Mesodermal cell (in vitro differentiated cells): ENCODE measurements around the gene RBM20.
"Not testable (repeated sequence)": the region's sequence is repeated elsewhere in the genome, so short reads cannot be mapped to it uniquely, and the experiment has no call there.

Source experiments
- H3K27ac ChIP-seq: 2 replicates; pipeline ENCODE4 v1.7.0; 2013; ENCODE audit warnings: mild to moderate bottlenecking, low read depth, low read length, moderate library complexity; ENCODE audit not compliant: severe bottlenecking
- H3K36me3 ChIP-seq: 2 replicates; pipeline ENCODE4 v1.7.1; 2013; ENCODE audit warnings: mild to moderate bottlenecking, low read length, moderate library complexity; ENCODE audit not compliant: control insufficient read depth, insufficient read depth
- H3K4me1 ChIP-seq: one replicate; pipeline ENCODE4 v1.7.1; 2013; ENCODE audit warnings: mild to moderate bottlenecking, low read length; ENCODE audit not compliant: insufficient read depth, control insufficient read depth, poor library complexity, severe bottlenecking
- H3K4me3 ChIP-seq: 2 replicates; pipeline ENCODE4 v1.7.0; 2013; ENCODE audit warnings: low read length, control low read depth, mild to moderate bottlenecking; ENCODE audit not compliant: insufficient read depth, poor library complexity, severe bottlenecking; ENCODE audit errors: extremely low read depth
- H3K9me3 ChIP-seq: 2 replicates; pipeline ENCODE4 v1.7.1; 2013; ENCODE audit warnings: mild to moderate bottlenecking, low read length, moderate library complexity; ENCODE audit not compliant: control insufficient read depth
- WGBS, 2 experiments: methylation state at CpG; one replicate each; pipeline ENCODE4 v1.1.5; 2013; ENCODE audit warnings: missing lambda C conversion rate in 2 of 2; ENCODE audit not compliant: insufficient coverage in 2 of 2; 5-methylcytosine and 5-hydroxymethylcytosine counted together

Gene RBM20

DNA sequence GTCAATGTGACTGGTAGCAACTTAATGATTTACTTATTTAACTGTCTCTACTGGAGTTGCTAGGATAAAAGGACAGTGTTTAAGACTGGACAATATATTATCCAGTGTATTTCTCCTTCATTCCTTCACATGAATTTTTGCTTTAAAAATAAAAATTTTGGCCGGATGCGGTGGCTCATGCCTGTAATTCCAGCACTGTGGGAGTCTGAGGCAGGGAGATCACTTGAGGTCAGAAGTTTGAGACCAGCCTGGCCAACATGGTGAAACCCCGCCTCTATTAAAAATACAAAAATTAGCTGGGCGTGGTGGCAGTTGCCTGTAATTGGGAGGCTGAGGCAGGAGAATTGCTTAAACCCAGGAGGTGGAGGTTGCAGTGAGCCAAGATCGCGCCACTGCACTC, 5.1 kb upstream of the RBM20 start:
- peaks cover 27% of the 10 kb centered on the region for H3K4me1 ChIP-seq
- not testable (repeated sequence) for H3K36me3 ChIP-seq, H3K9me3 ChIP-seq, H3K4me3 ChIP-seq, H3K27ac ChIP-seq
- WGBS, 2 experiments: 100% methylated on average over 2 to 3 of the region's 6 CpGs

DNA sequence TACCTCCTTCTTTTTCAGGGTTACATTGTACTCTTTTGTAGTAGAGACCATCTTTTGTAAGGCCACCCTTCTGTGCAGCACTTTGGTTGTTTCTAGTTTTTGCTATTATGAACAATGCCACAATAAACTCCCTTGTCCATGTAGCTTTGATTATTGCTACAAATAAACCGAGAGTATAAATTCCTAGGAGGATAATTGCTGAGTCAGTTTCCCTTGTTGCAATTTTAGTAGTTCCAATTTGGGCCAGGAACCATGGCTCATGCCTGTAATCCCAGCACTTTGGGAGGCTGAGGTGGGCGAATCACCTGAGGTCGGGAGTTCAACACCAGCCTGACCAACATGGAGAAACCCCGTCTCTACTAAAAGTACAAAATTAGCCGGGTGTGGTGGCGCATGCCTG, 4.3 kb upstream of the RBM20 start:
- 80% methylated on average over 1 of the region's 6 CpGs; no CpG with 5 or more reads in 1 of the 2 experiments for WGBS, 2 experiments
- H3K4me3 ChIP-seq: not testable (repeated sequence)

DNA sequence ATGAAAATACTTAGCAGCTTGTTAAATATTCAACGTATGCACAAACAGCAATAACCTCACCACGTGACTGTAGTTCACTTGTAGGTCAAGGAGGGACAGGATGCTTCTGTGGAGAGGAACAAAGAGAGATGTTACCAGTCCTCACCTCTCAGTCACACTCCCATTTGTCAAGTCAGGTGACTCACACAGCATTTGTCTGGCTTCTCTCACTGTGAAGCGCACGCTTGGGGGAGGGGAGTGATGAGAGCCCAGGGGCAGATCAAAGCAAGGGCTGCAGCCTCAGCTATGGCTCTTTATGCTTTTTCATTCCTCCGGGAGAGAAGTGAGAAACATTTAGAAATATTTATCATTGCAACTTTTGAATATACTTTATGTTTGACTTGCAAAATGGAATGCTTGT, 2.9 kb upstream of the RBM20 start:
- Histone ChIP-seq H3K36me3 (no peaks in the 10 kb centered on the region), H3K9me3 (no peaks in the 10 kb centered on the region), H3K4me3 (no peak overlapping the region), H3K27ac (no peak overlapping the region), H3K4me1 (peaks cover 32% of the 10 kb centered on the region)
- WGBS, 2 experiments: no CpG with 5 or more reads among the region's 5 CpGs

More for the DNA sequence above, 4.3 kb upstream of the RBM20 start:
- H3K9me3 ChIP-seq, H3K27ac ChIP-seq, H3K36me3 ChIP-seq: not testable (repeated sequence)
- peaks cover 27% of the 10 kb centered on the region for H3K4me1 ChIP-seq

DNA sequence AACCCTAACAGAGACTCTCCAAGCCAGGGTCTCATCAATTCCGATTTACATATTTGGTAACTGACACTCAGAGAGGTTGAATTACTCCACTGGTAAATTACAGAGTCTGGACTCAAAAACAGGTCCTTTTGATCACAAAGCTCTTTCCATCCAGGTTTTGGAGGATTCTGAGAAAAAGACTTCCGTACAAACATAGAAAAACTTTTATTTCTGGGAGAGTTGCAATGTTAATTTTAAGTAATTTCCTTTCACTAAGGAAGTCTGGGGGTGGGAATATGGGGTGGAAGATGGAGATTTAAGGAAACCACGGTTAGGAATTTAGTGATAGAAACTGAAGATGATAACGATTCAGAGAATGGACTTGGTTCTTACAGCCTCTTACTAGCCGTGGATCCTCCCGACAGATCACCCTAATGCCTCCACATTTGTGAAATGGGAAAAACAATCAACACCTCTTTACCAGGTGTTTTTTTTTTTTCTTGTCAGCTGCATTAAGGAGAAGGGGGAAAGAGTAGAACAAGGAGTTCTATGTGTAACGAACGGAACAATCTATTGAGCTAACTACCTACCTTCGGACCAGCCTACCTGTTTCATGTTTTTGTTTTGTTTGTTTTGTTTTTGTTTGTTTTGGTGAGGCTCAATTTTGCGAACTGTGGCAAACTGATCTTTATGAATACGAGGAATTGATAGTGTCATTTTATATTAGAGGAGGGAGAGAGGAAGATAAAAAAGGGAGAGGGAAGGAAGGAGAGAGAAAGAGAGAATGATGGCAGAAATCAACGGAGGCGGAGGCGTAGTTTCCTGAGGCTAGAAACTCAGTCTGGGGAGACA, 1.7 kb upstream of the RBM20 start:
- WGBS, 2 experiments: 7 to 14% methylated on average over 6 of the region's 14 CpGs
- H3K4me1 ChIP-seq: peaks cover 22% of the 10 kb centered on the region
- no peak overlapping the region for H3K4me3 ChIP-seq
- no peak overlapping the region for H3K27ac ChIP-seq
- H3K36me3 ChIP-seq: no peaks in the 10 kb centered on the region
- H3K9me3 ChIP-seq: no peaks in the 10 kb centered on the region

DNA sequence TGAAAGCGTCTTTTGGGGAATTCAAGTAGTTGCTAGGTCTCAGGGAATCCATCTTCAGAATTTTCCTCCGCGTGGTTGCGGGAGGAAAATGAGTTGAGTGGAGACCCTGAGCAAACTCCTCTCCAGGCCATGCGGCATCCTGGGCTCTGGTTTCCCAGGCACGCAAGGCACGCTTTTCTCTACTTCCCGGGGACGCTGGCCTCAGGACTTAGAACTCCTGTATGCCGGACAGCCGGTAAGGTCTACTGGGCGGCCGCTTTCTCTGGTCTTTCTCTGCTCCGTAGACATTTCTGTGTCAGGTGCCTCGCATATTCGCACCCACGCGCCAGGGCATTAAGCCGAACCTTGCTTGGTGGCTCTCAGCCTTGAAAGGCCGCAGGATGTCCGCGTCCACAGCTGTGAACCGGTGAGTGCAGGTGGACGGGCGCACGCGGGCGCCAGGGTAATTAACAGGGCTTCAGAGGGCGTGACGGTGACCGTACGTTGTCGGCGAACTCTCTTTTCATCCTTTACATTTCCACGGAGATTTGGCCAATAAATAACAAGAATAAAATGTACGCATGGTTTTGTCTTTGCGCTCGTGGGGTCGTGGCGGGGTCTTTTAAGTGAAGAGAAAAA, 992 bp upstream of the RBM20 start:
- Histone ChIP-seq H3K9me3 (no peaks in the 10 kb centered on the region), H3K27ac (no peak overlapping the region), H3K36me3 (no peaks in the 10 kb centered on the region), H3K4me3 (peak overlapping the region; percentile 61), H3K4me1 (peaks cover 19% of the 10 kb centered on the region)
- WGBS, 2 experiments: 0 to 1% methylated on average over 21 to 34 of the region's 40 CpGs

DNA sequence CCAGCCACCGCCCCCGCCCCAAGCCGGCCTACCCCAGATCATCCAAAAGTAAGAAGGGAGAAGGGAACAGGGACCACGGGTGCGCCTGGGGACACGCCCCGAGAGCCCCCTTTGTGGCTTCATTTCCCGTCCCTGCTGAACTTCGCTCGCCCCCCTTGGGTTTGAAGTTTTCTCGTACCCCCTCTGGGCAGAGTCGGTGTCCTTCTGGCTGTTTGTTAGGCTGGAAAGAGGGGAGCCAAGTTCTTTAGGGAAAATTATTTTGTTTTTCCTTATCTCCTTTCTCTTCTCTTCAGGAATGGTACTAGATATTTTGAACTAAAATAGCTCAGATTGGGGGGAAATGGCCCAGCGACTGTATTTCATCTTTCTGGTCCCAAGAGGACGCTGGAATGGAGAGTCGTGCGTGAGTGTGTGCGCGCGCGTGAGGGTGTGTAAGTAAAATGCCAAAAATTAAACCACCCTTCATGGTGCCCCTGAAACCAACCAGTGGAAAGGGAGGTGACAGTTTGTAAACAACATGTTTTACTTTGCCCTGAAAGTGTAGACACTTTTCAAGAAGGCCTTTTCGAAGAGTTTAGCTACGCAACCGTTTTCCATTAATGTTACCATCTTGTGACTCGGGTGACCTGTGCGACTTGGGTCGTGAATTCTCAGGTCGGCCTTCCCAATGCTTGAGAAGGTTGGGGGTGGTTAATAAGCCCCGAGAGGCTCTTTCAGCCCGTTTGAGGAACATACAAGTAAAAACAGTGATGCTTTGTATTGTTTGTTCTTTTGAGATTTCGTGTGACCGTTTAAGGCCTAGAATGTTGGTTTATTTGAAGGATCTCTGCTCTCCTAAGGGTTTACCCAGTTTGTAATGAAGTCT, 694 bp downstream of the RBM20 start:
- WGBS, 2 experiments: 14 to 21% methylated on average over 14 to 20 of the region's 31 CpGs
- no peak overlapping the region for H3K27ac ChIP-seq

DNA sequence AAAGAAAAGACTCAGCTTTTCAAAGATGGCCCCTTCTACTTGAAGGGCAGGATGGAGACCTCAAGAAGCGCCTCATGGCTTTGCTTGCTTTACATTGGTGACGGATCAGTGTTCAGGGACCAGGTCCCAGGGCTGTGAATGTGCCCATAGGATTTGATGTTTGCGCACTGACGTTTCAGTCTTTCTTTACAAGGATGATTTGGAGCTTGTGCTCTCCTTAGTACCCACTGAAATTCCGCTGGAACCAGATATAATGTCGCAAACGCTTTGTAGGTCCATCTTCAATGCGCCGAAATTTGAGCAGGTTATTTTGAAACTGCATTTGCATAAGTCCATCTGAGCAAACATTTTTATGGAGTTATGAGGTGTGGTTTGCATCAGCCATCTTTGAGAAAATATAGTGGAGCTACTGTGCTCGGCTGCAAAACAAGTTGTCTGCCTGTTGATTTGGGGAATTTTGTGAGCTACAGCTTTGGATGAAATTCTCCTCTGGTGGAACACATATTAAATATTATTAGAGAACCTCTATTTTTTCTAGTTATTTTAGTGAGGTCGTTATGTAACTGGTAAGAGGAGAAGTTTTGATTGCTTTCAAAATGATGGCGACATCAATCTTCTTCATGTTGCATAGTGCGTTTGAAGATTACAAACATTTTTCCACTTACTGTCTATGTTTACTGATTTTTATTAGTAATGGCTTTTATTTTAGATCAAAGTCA, 2.4 kb downstream of the RBM20 start:
- Histone ChIP-seq H3K9me3 (no peaks in the 10 kb centered on the region), H3K27ac (no peak overlapping the region), H3K4me1 (peaks cover 16% of the 10 kb centered on the region), H3K4me3 (no peak overlapping the region), H3K36me3 (no peaks in the 10 kb centered on the region)
- WGBS, 2 experiments: 81 to 82% methylated on average over 9 of the region's 13 CpGs

More for the DNA sequence above, 694 bp downstream of the RBM20 start:
- no peaks in the 10 kb centered on the region for H3K9me3 ChIP-seq
- peak overlapping the region; percentile 61 for H3K4me3 ChIP-seq
- peaks cover 22% of the 10 kb centered on the region for H3K4me1 ChIP-seq
- H3K36me3 ChIP-seq: no peaks in the 10 kb centered on the region

DNA sequence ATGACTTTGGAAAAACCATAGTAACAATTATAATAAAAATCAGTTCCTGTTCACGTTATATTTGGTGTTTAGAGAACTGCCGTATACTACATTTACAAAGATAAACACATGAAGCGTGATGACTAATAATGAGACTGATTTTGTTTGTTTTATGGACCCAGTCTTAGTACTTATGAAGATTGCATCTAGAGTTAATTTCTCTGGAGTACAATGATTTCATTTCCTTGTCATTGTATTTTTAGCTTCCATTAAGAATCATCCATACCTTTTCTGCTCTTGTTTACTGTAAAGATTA, 2.9 kb downstream of the RBM20 start:
- H3K36me3 ChIP-seq: no peaks in the 10 kb centered on the region
- no CpG with 5 or more reads among the region's 3 CpGs for WGBS, 2 experiments
- no peaks in the 10 kb centered on the region for H3K9me3 ChIP-seq
- no peak overlapping the region for H3K27ac ChIP-seq
- peaks cover 12% of the 10 kb centered on the region for H3K4me1 ChIP-seq
- no peak overlapping the region for H3K4me3 ChIP-seq

DNA sequence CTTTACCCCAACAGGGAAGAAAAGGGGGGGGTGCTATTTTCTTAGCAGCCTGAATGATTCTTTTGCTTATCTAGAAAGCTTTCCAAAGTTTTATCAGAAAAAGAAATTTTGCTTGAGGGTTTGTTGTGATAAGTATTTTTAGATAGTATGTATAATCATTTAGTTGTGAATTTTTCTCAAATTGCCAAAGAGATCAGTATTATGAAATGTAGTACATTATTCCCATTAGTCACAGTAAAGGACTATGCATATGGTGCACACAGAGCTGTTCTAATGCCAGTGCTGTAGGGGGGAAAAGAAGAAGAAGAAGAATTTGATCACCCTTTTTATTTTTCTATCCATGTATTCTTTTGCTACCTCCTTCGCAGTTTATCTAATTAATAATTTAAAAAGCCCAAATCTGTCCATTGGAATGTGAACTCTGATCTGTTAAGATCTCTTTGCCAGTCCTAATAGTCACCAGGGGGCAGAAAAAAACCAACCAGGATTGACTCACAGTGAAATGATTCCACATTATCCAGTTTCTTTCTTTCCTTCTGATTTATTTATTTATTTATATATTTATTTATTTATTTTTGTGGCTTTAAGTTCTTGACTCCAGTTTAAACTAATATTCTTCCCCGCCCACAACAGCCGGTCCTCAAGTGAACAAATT, 4.7 kb downstream of the RBM20 start:
- H3K36me3 ChIP-seq: no peaks in the 10 kb centered on the region
- H3K4me1 ChIP-seq: peaks cover 8% of the 10 kb centered on the region
- H3K4me3 ChIP-seq: no peak overlapping the region
- H3K27ac ChIP-seq: no peak overlapping the region
- 100% methylated on average over 1 of the region's 3 CpGs; no CpG with 5 or more reads in 1 of the 2 experiments for WGBS, 2 experiments
- no peaks in the 10 kb centered on the region for H3K9me3 ChIP-seq
